CD1c-positive myeloid dendritic cell (primary cell): ENCODE measurements around the gene SPRYD7.
"Not testable (repeated sequence)": the region's sequence is repeated elsewhere in the genome, so short reads cannot be mapped to it uniquely, and the experiment has no call there.

Experiments used
- DNase-seq: peaks from one replicate; pipeline ENCODE4 v3.0.0-alpha.2; 2016; ENCODE audit errors: extremely low spot score

The SPRYD7 gene

GRCh38 chr13:49936075-49936967, at the start of gene SPRYD7:
Gene SPRYD7 (minus strand): TSS chr13:49936340. CDS start chr13:49936235, 105 bp downstream.
- DNase-seq: peak; percentile 98

- DNase-seq: no peak
These were observed 49.0 kb upstream of the SPRYD7 start for GRCh38 chr13:49985129-49985528.

- DNase-seq: no peak
These were observed 44.1 kb upstream of the SPRYD7 start for GRCh38 chr13:49980266-49980665.

- DNase-seq: peak; percentile 16
These were observed 41.9 kb upstream of the SPRYD7 start for GRCh38 chr13:49977992-49978391.

- DNase-seq: peak; percentile 81
These were observed 40.4 kb upstream of the SPRYD7 start for GRCh38 chr13:49976314-49977258.

- no peak for DNase-seq
These were observed 39.7 kb upstream of the SPRYD7 start for GRCh38 chr13:49975826-49976225.

GRCh38 chr13:49972709-49973108, 36.6 kb upstream of the SPRYD7 start:
- no peak for DNase-seq

GRCh38 chr13:49967456-49967855, 31.3 kb upstream of the SPRYD7 start:
- DNase-seq: no peak

GRCh38 chr13:49958321-49958720, 22.2 kb upstream of the SPRYD7 start:
- DNase-seq: no peak

- DNase-seq: no peak
These were observed 20.0 kb upstream of the SPRYD7 start for GRCh38 chr13:49956131-49956530.

- DNase-seq: no peak
These were observed 18.7 kb upstream of the SPRYD7 start for GRCh38 chr13:49954674-49955455.

GRCh38 chr13:49953560-49953959, 17.4 kb upstream of the SPRYD7 start:
- no peak for DNase-seq

GRCh38 chr13:49951754-49952535, 15.8 kb upstream of the SPRYD7 start:
- no peak for DNase-seq

- DNase-seq: not testable (repeated sequence)
These were observed 12.7 kb upstream of the SPRYD7 start for GRCh38 chr13:49948777-49949270.

GRCh38 chr13:49939321-49939720, 3.2 kb upstream of the SPRYD7 start:
- no peak for DNase-seq

GRCh38 chr13:49938921-49939320, 2.8 kb upstream of the SPRYD7 start:
- no peak for DNase-seq

- peak; percentile 63 for DNase-seq
These were observed 2.2 kb upstream of the SPRYD7 start for GRCh38 chr13:49938314-49938713.

GRCh38 chr13:49936968-49937273, 781 bp upstream of the SPRYD7 start:
- no peak for DNase-seq

- DNase-seq: peak; percentile 85
These were observed 717 bp downstream of the SPRYD7 start for GRCh38 chr13:49935171-49936074.

GRCh38 chr13:49933511-49933910, 2.6 kb downstream of the SPRYD7 start:
- no peak for DNase-seq
